ENCODE data around the gene HK1. TPM values are rescaled to one million over a fixed set of nuclear protein-coding genes. Genes with fewer than 3 reads are reported as not detected.

Gene HK1
- total and polyA plus RNA-seq, 3 experiments from 2014 or later: 144 to 153 (median 151) TPM

DNA sequence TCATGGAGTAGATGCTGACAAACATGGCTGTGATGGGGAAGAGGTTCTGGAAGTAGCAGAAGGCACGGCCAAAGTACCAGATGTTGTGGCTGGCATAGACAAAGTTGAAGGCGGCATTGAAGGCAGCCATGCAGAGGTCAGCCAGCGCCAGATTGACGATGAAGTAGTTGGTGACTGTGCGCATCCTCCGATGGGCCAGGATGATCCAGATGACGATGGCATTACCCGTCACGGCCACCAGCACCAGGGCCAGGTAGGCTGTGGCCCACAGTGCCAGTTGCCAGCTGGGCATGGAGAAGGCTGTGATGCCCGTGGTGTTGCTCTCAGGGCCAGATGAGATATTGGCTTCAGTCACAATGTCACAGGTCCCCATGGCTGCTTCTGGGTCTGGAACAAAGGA, 137.7 kb downstream of the HK1 start:
- peaks cover 0 to 2% of the 10 kb centered on the region in 2 donors for H3K27me3 Mint-ChIP-seq
- H3K36me3 Mint-ChIP-seq: no peaks in the 10 kb centered on the region
- CTCF ChIA-PET: no interaction called here
- DNase-seq: no peak
- no peaks in the 10 kb centered on the region for H3K4me1 ChIP-seq (ENCODE audit: insufficient read depth, low read length)
- no peak overlapping the region for H3K27ac Mint-ChIP-seq
- H3K27ac ChIP-seq (ENCODE audit: low read depth, low read length): no peak overlapping the region
- H3K4me3 Mint-ChIP-seq: no peak overlapping the region
- no peaks in the 10 kb centered on the region for H3K9me3 ChIP-seq (ENCODE audit: low read length)
- peaks cover 0 to 2% (median 0%) of the 10 kb centered on the region in 5 donors for H3K9me3 Mint-ChIP-seq
- no peaks in the 10 kb centered on the region for H3K4me1 Mint-ChIP-seq
- no peaks in the 10 kb centered on the region for H3K36me3 ChIP-seq (ENCODE audit: insufficient read depth, low read length)
- no peak overlapping the region for H3K4me3 ChIP-seq (ENCODE audit: low read length)
- no peaks in the 10 kb centered on the region for H3K27me3 ChIP-seq (ENCODE audit: insufficient read depth, low read length, poor library complexity, severe bottlenecking)
- POLR2A ChIA-PET: no interaction called here

DNA sequence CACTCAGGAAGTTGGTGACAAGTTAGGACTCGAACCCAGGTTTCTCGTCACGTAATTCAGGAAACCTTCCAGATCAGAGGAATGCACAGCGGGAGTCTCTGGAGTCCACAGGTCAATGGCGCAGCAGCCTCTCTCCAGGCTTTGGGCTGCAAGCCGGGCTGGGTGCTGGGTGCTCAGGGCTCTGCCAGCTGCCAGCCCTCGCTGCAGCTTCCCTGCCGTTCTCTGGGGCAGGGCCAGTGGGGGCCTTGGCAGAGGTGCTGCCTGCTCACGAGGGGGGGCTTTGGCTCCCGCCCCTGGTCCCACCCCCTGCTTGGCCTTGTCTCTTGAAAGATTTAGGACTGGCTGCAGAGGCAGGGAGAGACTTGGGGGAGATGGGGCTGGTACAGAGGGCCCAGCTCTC, 138.4 kb downstream of the HK1 start, which contains the start of gene TACR2:
Gene TACR2 (minus strand): TSS at position 224 of the 400 bp plus-strand sequence. CDS start 595 bp downstream, outside the sequence.
- Histone ChIP-seq H3K36me3 (ENCODE audit: insufficient read depth, low read length) (no peaks in the 10 kb centered on the region), H3K4me1 (ENCODE audit: insufficient read depth, low read length) (peaks cover 3% of the 10 kb centered on the region), H3K27ac (ENCODE audit: low read depth, low read length) (no peak within 1 kb of the TSS), H3K27me3 (ENCODE audit: insufficient read depth, low read length, poor library complexity, severe bottlenecking) (no peaks in the 10 kb centered on the region), H3K4me3 (ENCODE audit: low read length) (no peak within 1 kb of the TSS), H3K9me3 (ENCODE audit: low read length) (no peaks in the 10 kb centered on the region)
- Mint-ChIP-seq H3K27ac (peak within 1 kb of the TSS in 1 of 8 donors; percentile 65), H3K36me3 (no peaks in the 10 kb centered on the region), H3K9me3 (peaks cover 0 to 2% (median 0%) of the 10 kb centered on the region in 5 donors), H3K4me1 (no peaks in the 10 kb centered on the region), H3K27me3 (peaks cover 0 to 2% of the 10 kb centered on the region in 2 donors), H3K4me3 (no peak within 1 kb of the TSS)
- DNase-seq: no peak
- POLR2A ChIA-PET: no interaction called here
- CTCF ChIA-PET: interaction anchor here (3.6 kb wide), 1 partner anchor 9 kb away, joined by 13 read pairs; no protein-coding TSS in a partner anchor

DNA sequence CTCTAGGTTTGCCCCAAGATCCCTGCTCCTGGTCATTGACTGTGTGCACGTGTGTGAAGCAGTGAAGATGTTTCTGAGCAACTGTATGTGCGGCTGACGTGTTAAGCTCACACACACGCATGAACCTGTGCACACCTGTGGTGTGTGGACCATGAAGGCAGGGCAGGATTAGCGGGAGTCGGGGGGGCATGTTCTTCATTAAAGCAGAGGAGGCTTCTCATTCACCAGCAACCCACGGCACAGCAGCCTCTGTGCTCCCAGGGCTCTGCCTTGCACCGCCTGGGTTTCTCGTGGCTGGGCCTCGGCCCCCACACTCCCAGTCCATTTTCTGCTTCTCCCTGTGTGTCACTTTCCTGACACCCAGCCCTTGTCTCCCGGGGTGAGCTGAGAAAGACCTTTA, 139.2 kb downstream of the HK1 start:
- H3K4me1 ChIP-seq (ENCODE audit: insufficient read depth, low read length): peaks cover 5% of the 10 kb centered on the region
- Mint-ChIP-seq H3K4me1 (peaks cover 0 to 6% (median 4%) of the 10 kb centered on the region in 3 donors), H3K36me3 (no peaks in the 10 kb centered on the region), H3K27ac (no peak overlapping the region), H3K9me3 (peaks cover 0 to 2% (median 0%) of the 10 kb centered on the region in 5 donors), H3K4me3 (no peak overlapping the region), H3K27me3 (peaks cover 0 to 5% of the 10 kb centered on the region in 2 donors)
- POLR2A ChIA-PET: no interaction called here
- H3K36me3 ChIP-seq (ENCODE audit: insufficient read depth, low read length): no peaks in the 10 kb centered on the region
- H3K4me3 ChIP-seq (ENCODE audit: low read length): no peak overlapping the region
- H3K27ac ChIP-seq (ENCODE audit: low read depth, low read length): no peak overlapping the region
- no peaks in the 10 kb centered on the region for H3K27me3 ChIP-seq (ENCODE audit: insufficient read depth, low read length, poor library complexity, severe bottlenecking)
- CTCF ChIA-PET: interaction anchor here (3.6 kb wide), 1 partner anchor 10 kb away, joined by 13 read pairs; no protein-coding TSS in a partner anchor
- DNase-seq: no peak
- H3K9me3 ChIP-seq (ENCODE audit: low read length): no peaks in the 10 kb centered on the region

DNA sequence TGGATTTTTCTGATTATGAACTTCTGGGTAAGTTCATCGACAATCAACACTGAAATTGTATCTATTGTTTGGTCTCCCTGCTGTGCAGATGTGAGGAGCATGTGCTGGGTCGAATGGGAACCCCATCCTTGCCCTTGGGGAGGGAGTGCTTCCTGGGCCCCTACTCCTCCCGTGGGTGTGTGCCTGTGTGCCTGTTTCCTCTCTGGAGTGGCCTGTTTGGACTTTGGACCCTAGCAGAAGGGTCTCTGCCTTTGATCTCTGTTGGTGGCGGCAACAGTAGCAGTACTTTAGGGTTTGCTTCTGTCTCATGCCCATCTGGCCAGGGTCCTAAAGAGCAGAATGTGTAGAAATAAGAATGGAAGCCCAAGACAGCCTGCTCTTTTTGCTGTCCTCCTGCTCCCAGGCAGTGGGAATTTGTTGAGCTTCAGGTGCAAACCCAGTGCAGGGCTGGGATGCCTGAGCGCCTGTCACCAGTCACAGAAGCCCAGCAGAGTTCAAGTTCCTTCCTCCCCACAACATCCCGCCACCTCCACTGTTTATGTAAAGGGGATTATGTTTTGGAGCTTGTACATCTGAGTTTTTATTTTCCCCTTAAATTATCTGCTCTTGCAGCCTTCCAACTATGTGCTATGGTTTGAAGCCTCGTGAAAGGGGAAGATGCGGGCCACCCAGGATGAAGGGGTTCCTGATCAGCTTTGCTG, 139.9 kb downstream of the HK1 start:
- peaks cover 5% of the 10 kb centered on the region for H3K4me1 ChIP-seq (ENCODE audit: insufficient read depth, low read length)
- Mint-ChIP-seq H3K4me1 (peaks cover 0 to 6% (median 4%) of the 10 kb centered on the region in 3 donors), H3K36me3 (no peaks in the 10 kb centered on the region), H3K27ac (no peak overlapping the region), H3K9me3 (peaks cover 0 to 2% (median 0%) of the 10 kb centered on the region in 5 donors), H3K27me3 (peaks cover 0 to 7% of the 10 kb centered on the region in 2 donors), H3K4me3 (no peak overlapping the region)
- ChIA-PET POLR2A (no interaction called here), CTCF (interaction anchor here (3.6 kb wide), 1 partner anchor 11 kb away, joined by 13 read pairs; no protein-coding TSS in a partner anchor)
- H3K4me3 ChIP-seq (ENCODE audit: low read length): no peak overlapping the region
- H3K36me3 ChIP-seq (ENCODE audit: insufficient read depth, low read length): no peaks in the 10 kb centered on the region
- no peak for DNase-seq
- H3K27ac ChIP-seq (ENCODE audit: low read depth, low read length): no peak overlapping the region
- no peaks in the 10 kb centered on the region for H3K27me3 ChIP-seq (ENCODE audit: insufficient read depth, low read length, poor library complexity, severe bottlenecking)
- H3K9me3 ChIP-seq (ENCODE audit: low read length): no peaks in the 10 kb centered on the region

DNA sequence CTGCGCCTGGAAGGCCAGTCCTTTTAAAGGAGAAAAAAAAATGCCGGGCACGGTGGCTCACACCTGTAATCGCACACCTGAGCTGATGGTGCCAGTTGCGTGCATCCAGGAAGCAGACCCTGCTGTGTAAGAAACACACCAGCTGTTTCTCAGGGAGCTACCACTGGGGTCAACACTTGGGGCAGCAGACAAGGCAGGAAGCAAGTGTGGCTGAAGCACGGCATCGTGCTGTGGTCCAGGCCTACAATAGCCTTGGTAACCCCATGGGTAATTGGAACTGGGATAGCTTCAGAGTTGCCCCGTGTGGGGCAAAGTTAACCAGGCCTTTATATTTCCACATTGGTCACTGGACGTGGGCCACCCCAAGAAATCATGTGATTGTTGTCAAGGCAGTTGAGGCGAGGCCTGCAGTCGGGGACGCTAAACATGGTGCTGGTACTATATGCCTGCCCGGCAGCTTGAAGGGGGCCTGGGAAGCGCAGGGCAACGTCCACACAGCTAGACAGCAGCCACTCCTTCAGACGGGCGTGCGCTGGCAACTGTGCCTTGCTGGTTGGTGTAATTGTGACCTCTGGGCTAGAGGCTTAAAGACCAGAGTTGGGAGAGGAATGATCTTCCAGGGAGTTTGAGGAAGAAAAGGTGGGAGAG, 140.9 kb downstream of the HK1 start:
- POLR2A ChIA-PET: interaction anchor here (0.5 kb wide), 1 partner anchor 25 kb away, joined by 3 read pairs; no protein-coding TSS in a partner anchor
- Mint-ChIP-seq H3K36me3 (no peaks in the 10 kb centered on the region), H3K4me1 (peaks cover 7 to 15% (median 10%) of the 10 kb centered on the region in 3 donors)

DNA sequence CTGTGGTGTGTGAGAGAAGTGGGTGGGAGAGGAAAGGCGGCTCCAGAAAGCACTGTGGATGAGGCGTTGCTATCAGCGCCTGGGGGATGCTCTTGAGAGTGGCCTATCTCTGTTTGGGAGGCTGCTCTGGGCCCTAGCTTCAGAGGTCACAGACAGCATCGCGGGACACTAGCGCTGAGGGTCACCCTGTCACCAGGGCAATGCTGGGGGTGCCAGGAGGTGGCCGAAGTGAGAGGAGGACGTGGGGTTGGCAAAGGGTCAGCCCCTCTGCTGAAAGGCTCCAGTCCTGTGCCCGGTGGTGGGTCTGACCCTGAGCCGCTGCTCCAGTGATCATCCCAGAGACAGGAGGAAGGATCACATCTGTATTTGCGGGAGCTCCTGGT, 141.4 kb downstream of the HK1 start:
- Histone ChIP-seq H3K27ac (ENCODE audit: low read depth, low read length) (no peak overlapping the region), H3K4me3 (ENCODE audit: low read length) (no peak overlapping the region), H3K36me3 (ENCODE audit: insufficient read depth, low read length) (no peaks in the 10 kb centered on the region), H3K27me3 (ENCODE audit: insufficient read depth, low read length, poor library complexity, severe bottlenecking) (no peaks in the 10 kb centered on the region), H3K9me3 (ENCODE audit: low read length) (no peaks in the 10 kb centered on the region), H3K4me1 (ENCODE audit: insufficient read depth, low read length) (peaks cover 19% of the 10 kb centered on the region)
- ChIA-PET CTCF (interaction anchor here (1.8 to 3.6 kb wide), 2 partner anchors 9 to 12 kb away, joined by 7 to 13 read pairs; no protein-coding TSS in a partner anchor), POLR2A (interaction anchor here (0.5 kb wide), 1 partner anchor 25 kb away, joined by 3 read pairs; no protein-coding TSS in a partner anchor)
- Mint-ChIP-seq H3K27me3 (peaks cover 0 to 7% of the 10 kb centered on the region in 2 donors), H3K4me1 (peaks cover 12 to 19% (median 12%) of the 10 kb centered on the region in 3 donors), H3K4me3 (no peak overlapping the region), H3K9me3 (peaks cover 0 to 2% (median 0%) of the 10 kb centered on the region in 5 donors), H3K27ac (peak overlapping the region in 1 of 8 donors; percentile 28), H3K36me3 (no peaks in the 10 kb centered on the region)
- DNase-seq: no peak

More for the DNA sequence above, 140.9 kb downstream of the HK1 start:
- H3K4me3 Mint-ChIP-seq: no peak overlapping the region
- CTCF ChIA-PET: interaction anchor here (1.8 to 3.6 kb wide), 2 partner anchors 8 to 12 kb away, joined by 7 to 13 read pairs; no protein-coding TSS in a partner anchor
- Histone ChIP-seq H3K4me1 (ENCODE audit: insufficient read depth, low read length) (peaks cover 13% of the 10 kb centered on the region), H3K27ac (ENCODE audit: low read depth, low read length) (no peak overlapping the region), H3K36me3 (ENCODE audit: insufficient read depth, low read length) (no peaks in the 10 kb centered on the region), H3K9me3 (ENCODE audit: low read length) (no peaks in the 10 kb centered on the region), H3K4me3 (ENCODE audit: low read length) (no peak overlapping the region), H3K27me3 (ENCODE audit: insufficient read depth, low read length, poor library complexity, severe bottlenecking) (no peaks in the 10 kb centered on the region)
- H3K27me3 Mint-ChIP-seq: peaks cover 0 to 7% of the 10 kb centered on the region in 2 donors
- H3K9me3 Mint-ChIP-seq: peaks cover 0 to 2% (median 0%) of the 10 kb centered on the region in 5 donors
- peak overlapping the region in 1 of 8 donors; percentile 28 for H3K27ac Mint-ChIP-seq
- no peak for DNase-seq

DNA sequence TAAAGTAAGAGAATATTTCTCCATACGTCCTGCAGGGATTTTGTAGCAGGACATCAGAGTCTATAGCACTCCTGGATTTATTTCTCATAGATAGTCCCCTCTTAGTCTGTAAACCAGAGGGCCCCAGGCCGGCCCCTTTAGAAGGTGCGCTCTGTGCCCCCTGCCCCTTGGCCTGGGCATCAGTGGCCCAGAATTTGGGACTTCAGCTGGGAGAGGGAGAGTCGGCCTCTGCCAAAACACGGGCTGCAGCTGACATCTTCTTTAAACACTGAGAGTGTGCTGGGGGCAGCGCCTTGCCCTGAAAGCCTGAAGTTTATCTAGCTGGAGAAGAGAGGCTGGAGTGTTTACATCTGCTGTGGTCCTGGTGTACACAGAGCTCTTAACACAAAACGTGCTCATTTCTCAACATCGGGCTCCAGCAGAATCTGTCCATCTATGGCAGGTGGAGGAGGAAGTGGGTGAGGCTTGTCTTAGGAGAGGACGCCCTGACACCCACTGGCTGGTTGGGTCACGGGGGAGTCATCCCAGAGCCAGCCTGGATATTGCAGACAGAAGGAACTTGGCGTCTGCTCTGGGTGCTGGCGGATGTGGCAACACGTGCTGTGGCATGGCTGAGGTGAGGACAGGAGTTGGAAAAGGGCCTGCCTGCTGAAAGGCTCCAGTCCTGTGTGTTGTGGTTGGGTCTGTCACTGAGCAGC, 143.5 kb downstream of the HK1 start:
- Mint-ChIP-seq H3K27me3 (peaks cover 0 to 5% of the 10 kb centered on the region in 2 donors), H3K4me3 (no peak overlapping the region), H3K36me3 (no peaks in the 10 kb centered on the region), H3K4me1 (peaks cover 32 to 39% (median 33%) of the 10 kb centered on the region in 3 donors), H3K9me3 (peaks cover 0 to 2% (median 0%) of the 10 kb centered on the region in 5 donors), H3K27ac (peak overlapping the region in 2 of 8 donors; percentile 9 to 67)
- DNase-seq: no peak
- no peak overlapping the region for H3K27ac ChIP-seq (ENCODE audit: low read depth, low read length)
- no peaks in the 10 kb centered on the region for H3K9me3 ChIP-seq (ENCODE audit: low read length)
- CTCF ChIA-PET: interaction anchor here (1.0 to 1.5 kb wide), 2 partner anchors 86 to 93 kb away, joined by 3 to 4 read pairs; no protein-coding TSS in a partner anchor
- no peaks in the 10 kb centered on the region for H3K36me3 ChIP-seq (ENCODE audit: insufficient read depth, low read length)
- H3K4me3 ChIP-seq (ENCODE audit: low read length): no peak overlapping the region
- H3K27me3 ChIP-seq (ENCODE audit: insufficient read depth, low read length, poor library complexity, severe bottlenecking): no peaks in the 10 kb centered on the region
- peaks cover 39% of the 10 kb centered on the region for H3K4me1 ChIP-seq (ENCODE audit: insufficient read depth, low read length)
- POLR2A ChIA-PET: no interaction called here
